ENCODE measurements around the gene HEATR5A. TPM values are rescaled to one million over a fixed set of nuclear protein-coding genes. Genes with fewer than 3 reads are reported as not detected.

The HEATR5A gene
- total and polyA plus RNA-seq, 2 of the 13 experiments (the other 11 are each of a cell fraction or from before 2014, with no cell fraction given) = 36.4 to 105 TPM

- TF ChIP-seq ZNF275 (CRISPR knock-in tag; IDR thresholded peaks at IDR 0.05; ENCODE audit: borderline replicate concordance) (no peak), ZNF737 (CRISPR knock-in tag; IDR thresholded peaks at IDR 0.05; ENCODE audit: borderline replicate concordance) (no peak), ZBTB7B (CRISPR knock-in tag; IDR thresholded peaks at IDR 0.05) (peak; percentile 14; the same call in 1 of the 2 replicates), CENPX (CRISPR knock-in tag; IDR thresholded peaks at IDR 0.05) (no peak), ZNF672 (CRISPR knock-in tag; IDR thresholded peaks at IDR 0.05) (no peak), SIN3B (IDR thresholded peaks at IDR 0.05; ENCODE audit: low read length) (no peak), ZNF543 (CRISPR knock-in tag; IDR thresholded peaks at IDR 0.05) (0 out of 2 replicates have a peak, but pooled peaks have one; percentile 28), ZNF614 (CRISPR knock-in tag; IDR thresholded peaks at IDR 0.05; ENCODE audit: borderline replicate concordance) (no peak), ZFP36L2 (CRISPR knock-in tag; IDR thresholded peaks at IDR 0.05) (no peak), ZC3H4 (CRISPR knock-in tag; IDR thresholded peaks at IDR 0.05; ENCODE audit: borderline replicate concordance) (no peak), USF2 (IDR thresholded peaks at IDR 0.05; ENCODE audit: low read depth, low read length) (no peak), USF2 (CRISPR knock-in tag; IDR thresholded peaks at IDR 0.05; ENCODE audit: borderline replicate concordance) (no peak), ETV5 (CRISPR knock-in tag; IDR thresholded peaks at IDR 0.05; ENCODE audit: borderline replicate concordance) (no peak), CREBL2 (CRISPR knock-in tag; IDR thresholded peaks at IDR 0.05; ENCODE audit: borderline replicate concordance) (no peak), ZNF235 (CRISPR knock-in tag; IDR thresholded peaks at IDR 0.05; ENCODE audit: borderline replicate concordance) (no peak; the same call in 1 of the 2 replicates), NFYC (CRISPR knock-in tag; IDR thresholded peaks at IDR 0.05) (0 out of 2 replicates have a peak, but pooled peaks have one; percentile 22), ZNF567 (CRISPR knock-in tag; IDR thresholded peaks at IDR 0.05; ENCODE audit: borderline replicate concordance) (0 out of 2 replicates have a peak, but pooled peaks have one; percentile 38), TAF15 (IDR thresholded peaks at IDR 0.05; ENCODE audit: low read depth, low read length, poor library complexity, severe bottlenecking) (no peak), ZNF691 (CRISPR knock-in tag; IDR thresholded peaks at IDR 0.05; ENCODE audit: borderline replicate concordance, low read depth) (no peak), TEF (CRISPR knock-in tag; IDR thresholded peaks at IDR 0.05) (no peak), GLI4 (CRISPR knock-in tag; IDR thresholded peaks at IDR 0.05; ENCODE audit: borderline replicate concordance) (no peak)
These were observed 150.6 kb downstream of the HEATR5A start (continued) for GRCh38 chr14:31269634-31270195.
